B cell (primary cell): ENCODE results near the gene PODXL. TPM values are rescaled to one million over a fixed set of nuclear protein-coding genes. Genes with fewer than 3 reads are reported as not detected.
A peak's percentile ranks its signal among the peaks of the same experiment; 100 is the strongest.

Source experiments
- ATAC-seq: fragments of 200-7000 bp; cut with Tn5 transposase; one replicate; pipeline ENCODE4 v1.10.0; 2021; ENCODE audit warnings: low read depth, mild to moderate bottlenecking, moderate number of reproducible peaks, moderate library complexity
- CTCF ChIA-PET: fragments of 350-600 bp; sonication (Branson Sonifier 250); formaldehyde crosslinking; loops from one replicate; lab custom pipeline; 2021; ENCODE audit warnings: antibody characterized with exemption, inconsistent platforms; lab: Charles Lee
- POLR2A ChIA-PET: fragments of 350-600 bp; sonication (Branson Sonifier 250); formaldehyde crosslinking; loops from one replicate; lab custom pipeline; 2021; ENCODE audit warnings: antibody characterized with exemption; lab: Charles Lee
- DNase-seq: peaks from one replicate; pipeline ENCODE4 v3.0.0; 2013
- H2AFZ ChIP-seq: 2 replicates; pipeline ENCODE4 v1.6.1; 2012; ENCODE audit warnings: mild to moderate bottlenecking, low read depth, low read length; ENCODE audit not compliant: insufficient read depth, poor library complexity, severe bottlenecking
- H3K27ac ChIP-seq, 2 donors: 1 replicate in 1 of 2; 2 replicates in 1 of 2; pipeline ENCODE4 v1.5.1; 2012 to 2013; ENCODE audit warnings: low read length in 2 of 2, mild to moderate bottlenecking in 2 of 2, moderate library complexity in 1 of 2
- H3K27me3 ChIP-seq, 4 experiments: fragments of 200-600 bp in 1 of 4; sonication (generic) in 1 of 4; replicated peaks in 1 of 4; 1 replicate in 2 of 4; 2 replicates in 2 of 4; pipeline versions ENCODE4 v1.6.1 to v1.7.0; 2013 to 2016; ENCODE audit warnings: low read length in 3 of 4, mild to moderate bottlenecking in 2 of 4, mixed read lengths in 1 of 4, moderate library complexity in 1 of 4; ENCODE audit not compliant: insufficient read depth in 4 of 4, control insufficient read depth in 3 of 4; ENCODE audit errors: control extremely low read depth in 1 of 4
- H3K36me3 ChIP-seq, 2 experiments: replicated peaks in 1 of 2; 1 replicate in 1 of 2; 2 replicates in 1 of 2; pipeline versions ENCODE4 v1.6.1 to v1.7.1; 2013; ENCODE audit warnings: low read length in 1 of 2; ENCODE audit not compliant: insufficient read depth in 2 of 2, control insufficient read depth in 1 of 2; ENCODE audit errors: control extremely low read depth in 1 of 2, extremely low read depth in 1 of 2
- H3K4me1 ChIP-seq, 2 donors: fragments of 200-600 bp in 1 of 2; sonication (generic) in 1 of 2; 1 replicate in 1 of 2; 2 replicates in 1 of 2; pipeline versions ENCODE4 v1.5.1 to v1.6.1; 2013 to 2017; ENCODE audit warnings: low read length in 2 of 2; ENCODE audit not compliant: control insufficient read depth in 2 of 2, insufficient read depth in 2 of 2
- H3K4me2 ChIP-seq: replicated peaks from 2 replicates; pipeline ENCODE3; 2012; ENCODE audit warnings: mild to moderate bottlenecking, low read depth, low read length; ENCODE audit not compliant: poor library complexity, severe bottlenecking
- H3K4me3 ChIP-seq, 5 experiments: fragments of 200-600 bp in 1 of 5; sonication (generic) in 1 of 5; 1 replicate in 3 of 5; 2 replicates in 2 of 5; pipeline versions ENCODE4 v1.5.1 to v1.7.0; 2011 to 2016; ENCODE audit warnings: low read length in 4 of 5, mild to moderate bottlenecking in 4 of 5, low read depth in 2 of 5, control low read depth in 1 of 5, moderate library complexity in 1 of 5; ENCODE audit not compliant: insufficient read depth in 1 of 5; ENCODE audit errors: control extremely low read depth in 1 of 5, extremely low read depth in 1 of 5
- H3K79me2 ChIP-seq: fragments of 200-600 bp; sonication (generic); one replicate; pipeline ENCODE4 v1.6.0; 2016; ENCODE audit warnings: low read length; ENCODE audit not compliant: control insufficient read depth, insufficient read depth
- H3K9ac ChIP-seq: fragments of 200-600 bp; sonication (generic); 2 replicates; pipeline ENCODE4 v1.6.1; 2017; ENCODE audit warnings: mild to moderate bottlenecking, low read length, moderate library complexity
- H3K9me3 ChIP-seq, 3 donors: one replicate each; pipeline versions ENCODE4 v1.6.1 to v1.7.1; 2013; ENCODE audit warnings: low read length in 2 of 3; ENCODE audit not compliant: control insufficient read depth in 2 of 3, insufficient read depth in 1 of 3; ENCODE audit errors: control extremely low read depth in 1 of 3
- H4K20me1 ChIP-seq: 2 replicates; pipeline ENCODE4 v1.6.0; 2012; ENCODE audit warnings: mild to moderate bottlenecking, low read length; ENCODE audit not compliant: insufficient read depth, control insufficient read depth, poor library complexity, severe bottlenecking
- H3K27ac Mint-ChIP-seq: one replicate; pipeline ENCODE4 v1.8.0; 2021; ENCODE audit warnings: mixed read lengths
- H3K27me3 Mint-ChIP-seq: one replicate; pipeline ENCODE4 v1.8.0; 2021; ENCODE audit warnings: mixed read lengths
- H3K4me1 Mint-ChIP-seq: one replicate; pipeline ENCODE4 v1.8.0; 2021; ENCODE audit warnings: mixed read lengths
- H3K4me3 Mint-ChIP-seq: one replicate; pipeline ENCODE4 v1.8.0; 2021; ENCODE audit warnings: mixed read lengths
- H3K9me3 Mint-ChIP-seq: one replicate; pipeline ENCODE4 v1.8.0; 2022; ENCODE audit warnings: mixed read lengths; ENCODE audit not compliant: insufficient read depth
- EZH2 ChIP-seq: IDR thresholded peaks from 2 replicates; pipeline ENCODE4 v1.6.1; 2012; ENCODE audit warnings: borderline replicate concordance, low read depth, mild to moderate bottlenecking, moderate library complexity, low read length; ENCODE audit not compliant: insufficient read depth, poor library complexity, severe bottlenecking
- WGBS: methylation state at CpG from one replicate; pipeline ENCODE4 v1.1.5; 2013; ENCODE audit warnings: missing lambda C conversion rate; ENCODE audit not compliant: insufficient coverage; 5-methylcytosine and 5-hydroxymethylcytosine counted together
- intact Hi-C: fragments of 100-400 bp; cut with micrococcal nuclease; formaldehyde crosslinking; loops from one replicate; pipeline ENCODE4 v1.10.0; 2022
- polyA plus RNA-seq: library from polyadenylated mRNA; depleted of rRNA; stranded (reverse); fragments of >200 nt; gene quantifications from 2 replicates; pipeline ENCODE4 v1.2.3, GENCODE V29; 2012
- total RNA-seq, 2 donors: library from RNA; stranded (reverse); fragments of 120-200 nt in 1 of 2; gene quantifications; 1 replicate in 1 of 2; 2 replicates in 1 of 2; pipeline versions ENCODE4 v1.2.3 to v1.2.4, GENCODE V29; 2013 to 2022
- TF ChIP-seq, protein P1 (sequence below): fragments of 200-600 bp; IDR thresholded peaks from one replicate; pipeline ENCODE4 v1.8.0; 2022; ENCODE audit warnings: antibody characterized with exemption, mild to moderate bottlenecking

The PODXL gene
- total and polyA plus RNA-seq, 2 donors (not counting 1 experiment from before 2014, with no cell fraction given) = 1.5 to 5.8 TPM

DNA sequence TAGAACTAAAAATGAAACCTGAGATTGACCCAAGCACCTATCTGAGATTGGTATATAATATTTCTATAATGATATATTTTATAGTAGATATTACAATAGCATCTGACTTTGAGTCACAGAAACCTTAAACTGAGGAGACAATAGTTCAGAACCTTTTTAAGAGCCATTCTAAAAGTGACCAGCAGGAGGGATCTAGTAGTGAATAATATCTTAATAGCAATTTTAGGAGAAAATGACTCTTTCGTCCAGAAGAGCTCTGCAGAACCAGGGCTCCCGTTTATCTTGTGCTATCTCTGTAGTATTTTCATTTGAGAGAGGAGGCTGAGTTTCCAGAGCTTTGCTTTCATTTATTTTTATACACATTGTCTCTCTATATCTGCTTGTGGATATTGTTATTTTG, 68.1 kb downstream of the PODXL start:
- Histone ChIP-seq H3K27ac (no peak overlapping the region), H3K4me1 (no peaks in the 10 kb centered on the region), H3K9ac (no peak overlapping the region), H3K27me3 (no peaks in the 10 kb centered on the region), H2AFZ (no peak overlapping the region), H4K20me1 (no peaks in the 10 kb centered on the region), H3K4me2 (no peak overlapping the region), H3K4me3 (no peak overlapping the region), H3K79me2 (no peaks in the 10 kb centered on the region), H3K36me3 (peaks cover 0 to 16% of the 10 kb centered on the region in 2 experiments), H3K9me3 (no peaks in the 10 kb centered on the region)
- Mint-ChIP-seq H3K27me3 (no peaks in the 10 kb centered on the region), H3K9me3 (no peaks in the 10 kb centered on the region), H3K4me1 (no peaks in the 10 kb centered on the region), H3K27ac (no peak overlapping the region), H3K4me3 (no peak overlapping the region)
- ChIA-PET POLR2A (no interaction called here), CTCF (no interaction called here)
- DNase-seq (no peak), ATAC-seq (no peak)
- TF ChIP-seq, protein P1, sequence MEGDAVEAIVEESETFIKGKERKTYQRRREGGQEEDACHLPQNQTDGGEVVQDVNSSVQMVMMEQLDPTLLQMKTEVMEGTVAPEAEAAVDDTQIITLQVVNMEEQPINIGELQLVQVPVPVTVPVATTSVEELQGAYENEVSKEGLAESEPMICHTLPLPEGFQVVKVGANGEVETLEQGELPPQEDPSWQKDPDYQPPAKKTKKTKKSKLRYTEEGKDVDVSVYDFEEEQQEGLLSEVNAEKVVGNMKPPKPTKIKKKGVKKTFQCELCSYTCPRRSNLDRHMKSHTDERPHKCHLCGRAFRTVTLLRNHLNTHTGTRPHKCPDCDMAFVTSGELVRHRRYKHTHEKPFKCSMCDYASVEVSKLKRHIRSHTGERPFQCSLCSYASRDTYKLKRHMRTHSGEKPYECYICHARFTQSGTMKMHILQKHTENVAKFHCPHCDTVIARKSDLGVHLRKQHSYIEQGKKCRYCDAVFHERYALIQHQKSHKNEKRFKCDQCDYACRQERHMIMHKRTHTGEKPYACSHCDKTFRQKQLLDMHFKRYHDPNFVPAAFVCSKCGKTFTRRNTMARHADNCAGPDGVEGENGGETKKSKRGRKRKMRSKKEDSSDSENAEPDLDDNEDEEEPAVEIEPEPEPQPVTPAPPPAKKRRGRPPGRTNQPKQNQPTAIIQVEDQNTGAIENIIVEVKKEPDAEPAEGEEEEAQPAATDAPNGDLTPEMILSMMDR = peak; percentile 33
- no peak for TF ChIP-seq EZH2
- no CpG with 5 or more reads among the region's 2 CpGs for WGBS
- intact Hi-C loops = no loop called here

DNA sequence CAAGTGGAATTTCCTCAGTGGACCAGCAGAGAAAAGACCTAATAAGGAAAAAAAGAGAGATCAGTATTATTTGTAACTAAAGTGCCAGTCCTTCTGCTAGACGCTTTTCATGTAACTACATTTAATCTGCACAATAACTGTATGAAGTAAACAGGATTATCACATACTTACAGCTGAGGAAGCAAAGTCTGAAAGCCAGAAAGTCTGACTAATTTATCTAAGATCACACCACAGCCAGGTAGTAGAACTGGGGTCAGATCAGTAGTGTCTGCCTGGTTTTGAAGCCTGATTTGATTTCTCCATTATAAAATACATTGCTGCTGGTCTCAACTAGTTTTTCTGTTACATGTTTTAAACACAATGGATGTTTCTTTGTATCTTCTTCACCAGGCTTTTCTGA, 69.2 kb downstream of the PODXL start:
- ChIA-PET POLR2A (no interaction called here), CTCF (interaction anchor here (1.0 to 2.3 kb wide), 2 partner anchors 40 to 168 kb away, joined by 3 to 8 read pairs; no protein-coding TSS in a partner anchor)
- Histone ChIP-seq H3K4me1 (peaks cover 6% of the 10 kb centered on the region in 2 donors), H3K27ac (no peak overlapping the region), H3K79me2 (no peaks in the 10 kb centered on the region), H4K20me1 (no peaks in the 10 kb centered on the region), H3K4me2 (no peak overlapping the region), H2AFZ (no peak overlapping the region), H3K9ac (no peak overlapping the region), H3K36me3 (peaks cover 0 to 18% of the 10 kb centered on the region in 2 experiments), H3K9me3 (no peaks in the 10 kb centered on the region), H3K27me3 (no peaks in the 10 kb centered on the region), H3K4me3 (no peak overlapping the region)
- ATAC-seq (no peak), DNase-seq (no peak)
- peaks cover 6% of the 10 kb centered on the region for H3K4me1 Mint-ChIP-seq
- WGBS = no CpG with 5 or more reads among the region's 1 CpG
- H3K4me3 Mint-ChIP-seq = no peak overlapping the region
- H3K27ac Mint-ChIP-seq = no peak overlapping the region
- intact Hi-C loops = no loop called here
- TF ChIP-seq, protein P1 = no peak
- no peaks in the 10 kb centered on the region for H3K27me3 Mint-ChIP-seq
- H3K9me3 Mint-ChIP-seq = no peaks in the 10 kb centered on the region
